Measurements from ENCODE around the gene CNDP1.
A peak's percentile ranks its signal among the peaks of the same experiment; 100 is the strongest.
"Not testable (repeated sequence)": the region's sequence is repeated elsewhere in the genome, so short reads cannot be mapped to it uniquely, and the experiment has no call there.

Gene CNDP1

DNA sequence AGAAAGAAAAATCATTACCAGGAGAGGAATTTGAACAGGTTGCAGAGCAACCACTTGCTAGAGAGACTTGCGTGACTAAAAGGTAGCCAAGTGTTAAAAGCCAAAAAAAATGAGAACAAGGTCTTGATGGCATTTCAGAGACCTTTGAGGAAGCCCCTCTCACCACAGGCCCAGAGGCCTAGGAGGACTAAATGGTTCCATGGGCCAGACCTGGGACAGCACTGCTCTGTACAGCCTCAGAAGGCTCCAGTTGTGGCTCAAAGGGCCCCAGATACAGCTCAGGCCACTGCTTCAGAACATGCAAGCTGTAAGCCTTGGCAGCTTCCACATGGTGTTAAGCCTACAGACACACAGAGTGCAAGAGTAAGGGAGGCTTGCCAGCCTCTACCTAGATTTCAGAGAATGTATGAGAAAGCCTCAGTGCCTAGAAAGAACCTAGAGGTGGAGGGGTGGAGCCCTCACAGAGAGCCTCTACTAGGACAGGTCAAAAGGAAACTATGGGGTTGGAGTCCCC lies 15.3 kb downstream of the CNDP1 start:
- no peak for DNase-seq

GRCh38 chr18:74550886-74551285 lies 16.6 kb downstream of the CNDP1 start:
- DNase-seq = no peak

DNA sequence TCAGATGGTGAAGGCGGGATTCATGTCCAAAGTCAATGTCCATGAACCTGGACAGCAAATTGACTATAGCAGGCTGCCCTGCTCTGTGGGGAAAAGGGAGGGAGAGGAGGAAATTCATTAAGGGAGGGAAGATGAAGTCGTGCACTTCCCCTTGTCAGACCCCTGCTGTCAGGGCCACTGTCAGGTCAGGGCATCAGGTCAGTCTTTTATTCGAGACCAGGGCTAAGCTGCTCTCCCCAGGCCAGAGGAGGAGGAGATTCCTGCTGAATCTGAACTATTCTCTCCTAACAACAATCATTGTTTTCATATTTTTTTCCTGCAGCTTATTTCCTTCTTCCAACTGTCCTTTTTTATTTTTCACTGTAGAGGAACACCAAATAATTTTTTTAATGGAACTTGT lies 17.2 kb downstream of the CNDP1 start:
- no peak for DNase-seq

- DNase-seq = peak; percentile 78
These were observed 17.7 kb downstream of the CNDP1 start for GRCh38 chr18:74551936-74552555.

DNA sequence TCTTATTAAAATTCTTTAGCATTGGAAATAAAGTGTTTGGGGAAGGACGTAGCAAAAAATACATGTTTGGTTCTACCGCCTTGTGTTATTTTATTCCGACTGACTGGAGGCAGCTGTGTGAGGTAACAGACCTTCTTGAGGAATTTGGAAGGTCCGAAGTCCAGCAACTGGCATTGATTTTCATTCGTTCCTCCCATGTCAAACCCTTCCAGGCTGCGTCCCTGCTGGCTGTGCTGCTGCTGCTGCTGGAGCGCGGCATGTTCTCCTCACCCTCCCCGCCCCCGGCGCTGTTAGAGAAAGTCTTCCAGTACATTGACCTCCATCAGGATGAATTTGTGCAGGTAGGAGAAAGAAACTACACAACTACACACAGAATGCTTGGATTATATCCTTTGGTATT lies 21.8 kb downstream of the CNDP1 start:
- DNase-seq = no peak

DNA sequence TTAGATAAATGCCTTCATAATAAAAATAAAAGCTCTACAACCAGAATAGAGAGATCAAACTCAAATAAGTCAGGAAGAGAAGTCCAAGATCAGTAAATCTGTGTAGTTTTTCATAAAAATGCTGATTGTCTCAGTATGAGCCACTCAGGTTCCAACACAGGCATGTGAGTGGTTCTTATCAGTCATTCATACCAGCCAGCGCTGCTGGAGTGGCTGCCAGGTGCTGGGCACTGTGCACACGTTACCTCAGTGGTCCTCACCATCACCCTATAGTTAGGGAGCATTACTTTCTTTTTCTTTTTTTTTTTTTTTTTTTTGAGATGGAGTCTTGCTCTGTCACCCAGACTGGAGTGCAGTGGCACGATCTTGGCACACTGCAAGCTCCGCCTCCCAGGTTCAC lies 23.8 kb downstream of the CNDP1 start:
- no peak for DNase-seq

DNA sequence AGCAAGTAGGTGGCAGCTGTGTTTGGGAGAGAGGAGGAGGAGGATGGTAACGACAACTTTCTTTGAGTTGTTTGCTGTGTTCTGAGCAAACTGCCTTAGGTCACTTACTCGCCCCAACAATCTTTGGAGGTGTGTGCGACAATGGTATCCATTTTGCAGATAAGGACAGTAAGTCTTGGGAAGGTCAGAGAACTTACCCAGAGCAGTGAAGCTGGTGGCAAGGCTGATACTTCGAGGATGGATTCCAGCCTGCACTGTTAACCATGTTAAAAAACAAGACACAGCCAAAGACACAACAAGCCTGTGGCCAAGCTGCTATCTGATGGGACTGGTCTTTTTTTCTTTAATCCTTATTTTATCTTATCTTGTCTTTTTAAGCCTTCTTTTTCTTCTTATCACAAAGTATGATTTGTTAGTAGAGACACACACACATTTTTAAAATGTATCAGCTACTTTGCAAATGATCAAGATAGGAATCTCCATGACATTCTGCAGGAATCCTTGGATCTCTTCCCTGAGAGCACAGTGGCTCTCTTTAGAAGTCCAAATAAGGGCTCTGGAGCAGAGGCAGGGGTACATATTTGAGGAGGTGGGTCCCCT lies 27.9 kb downstream of the CNDP1 start:
- DNase-seq = no peak

DNA sequence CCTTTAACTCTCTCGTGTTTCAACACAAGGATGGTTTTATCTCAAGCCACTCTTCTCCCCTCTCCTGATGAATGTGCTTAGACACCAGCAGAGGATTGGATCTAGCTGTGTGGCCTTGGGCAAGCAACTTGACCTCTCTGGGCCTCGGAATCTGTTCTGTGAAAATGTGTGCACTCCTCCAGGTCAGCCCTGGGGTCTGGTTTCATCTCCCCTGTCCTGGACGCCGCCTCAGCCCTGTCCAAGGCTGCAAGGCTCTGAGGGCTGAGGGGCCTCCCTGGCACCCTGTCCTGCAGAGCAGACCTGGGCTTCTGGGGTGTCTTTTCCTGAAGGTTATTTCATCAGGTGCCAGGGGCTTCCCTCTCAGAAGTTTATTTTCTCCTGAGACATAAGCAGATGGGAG lies 28.5 kb downstream of the CNDP1 start:
- no peak for DNase-seq

- no peak for DNase-seq
These were observed 29.7 kb downstream of the CNDP1 start for GRCh38 chr18:74563999-74564398.

DNA sequence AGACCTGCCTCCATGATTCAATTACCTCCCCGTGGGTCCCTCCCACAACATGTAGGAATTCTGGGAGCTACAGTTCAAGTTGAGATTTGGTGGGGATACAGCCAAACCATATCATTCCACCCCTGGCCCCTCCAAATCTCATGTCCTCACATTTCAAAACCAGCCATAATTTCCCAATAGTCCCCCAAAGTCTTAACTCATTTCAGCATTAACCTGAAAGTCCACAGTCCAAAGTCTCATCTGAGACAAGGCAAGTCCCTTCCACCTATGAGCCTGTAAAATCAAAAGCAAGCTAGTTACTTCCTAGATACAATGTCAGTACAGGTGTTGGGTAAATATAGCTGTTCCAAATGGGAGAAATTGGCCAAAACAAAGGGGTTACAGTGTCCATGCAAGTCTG lies 30.9 kb downstream of the CNDP1 start:
- not testable (repeated sequence) for DNase-seq

GRCh38 chr18:74565993-74566392 lies 31.7 kb downstream of the CNDP1 start:
- not testable (repeated sequence) for DNase-seq

GRCh38 chr18:74567822-74568221 lies 33.5 kb downstream of the CNDP1 start:
- DNase-seq = no peak

DNA sequence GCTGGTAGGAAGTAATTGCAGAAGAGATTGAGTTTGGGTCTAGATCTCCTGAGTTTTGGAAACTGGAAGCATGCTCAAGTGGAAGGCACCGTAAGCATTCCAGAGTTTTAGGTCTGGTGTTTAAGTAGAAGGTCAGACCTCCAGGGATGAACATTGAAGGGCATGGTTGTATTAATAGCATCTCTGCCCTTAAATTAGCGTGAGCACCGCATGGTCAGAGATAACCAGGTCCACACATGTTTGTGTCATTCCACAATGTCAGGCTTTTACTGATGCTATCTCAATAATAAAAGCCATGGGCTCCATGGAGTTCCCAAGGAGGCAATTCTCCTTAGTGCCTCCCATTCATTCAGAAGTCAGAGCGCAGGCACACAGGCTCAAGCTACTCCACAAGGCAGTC lies 35.1 kb downstream of the CNDP1 start:
- DNase-seq = no peak

DNA sequence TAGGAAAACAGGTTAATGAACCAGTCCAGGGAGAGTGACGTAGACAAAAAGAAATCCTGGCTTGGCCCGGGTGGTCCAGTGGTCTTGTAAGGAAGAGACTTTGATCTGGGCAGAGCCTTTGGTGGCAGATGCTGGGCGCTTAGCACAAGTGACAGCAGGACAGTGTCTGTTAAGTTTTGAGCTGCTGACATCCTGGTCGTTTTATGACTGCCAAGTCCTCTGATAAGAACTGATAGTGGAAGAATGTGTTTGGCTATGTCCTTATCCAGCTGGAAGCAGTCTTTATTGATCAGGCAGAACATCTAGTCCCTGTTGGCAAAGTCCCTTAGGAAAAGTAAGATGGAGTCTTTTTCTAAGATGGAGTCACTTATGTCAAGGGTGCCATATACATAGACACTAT lies 36.0 kb downstream of the CNDP1 start:
- no peak for DNase-seq

- DNase-seq = no peak
These were observed 37.8 kb downstream of the CNDP1 start for GRCh38 chr18:74571895-74572680.

DNA sequence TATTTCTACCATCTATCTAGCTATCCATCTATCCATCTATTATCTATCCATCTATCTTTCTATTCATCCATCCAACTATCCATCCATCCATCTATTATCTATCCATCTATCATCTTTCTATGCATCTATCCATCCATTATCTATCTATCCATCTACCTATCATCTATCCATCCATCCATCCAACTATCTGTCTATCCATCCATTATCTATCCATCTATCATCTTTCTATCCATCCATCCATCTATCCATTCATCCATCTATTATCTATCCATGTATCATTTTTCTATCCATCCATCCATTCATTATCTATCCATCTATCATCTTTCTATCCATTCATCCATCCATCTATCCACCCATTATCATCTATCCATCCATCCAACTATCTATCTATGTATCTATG lies 38.8 kb downstream of the CNDP1 start:
- DNase-seq = no peak

DNA sequence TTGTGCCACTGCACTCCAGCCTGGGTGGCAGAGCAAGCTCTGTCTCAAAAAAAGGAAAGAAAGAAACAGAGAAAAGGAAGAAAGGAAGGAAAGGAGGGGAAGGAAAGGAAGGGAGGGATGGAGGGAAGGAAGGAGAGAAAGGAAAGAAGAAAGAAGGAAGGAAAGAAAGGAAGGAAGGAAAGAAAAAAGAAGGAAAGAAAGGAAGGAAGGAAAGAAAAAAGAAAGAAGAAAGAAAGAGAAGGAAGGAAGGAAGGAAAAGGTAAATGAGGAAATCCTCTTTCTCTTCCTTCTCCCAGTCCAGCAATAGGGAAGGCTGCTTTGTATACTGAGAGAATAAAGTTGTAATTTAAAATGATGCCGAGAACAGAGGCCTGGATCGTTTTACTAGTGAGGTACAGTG lies 40.6 kb downstream of the CNDP1 start:
- DNase-seq = no peak

DNA sequence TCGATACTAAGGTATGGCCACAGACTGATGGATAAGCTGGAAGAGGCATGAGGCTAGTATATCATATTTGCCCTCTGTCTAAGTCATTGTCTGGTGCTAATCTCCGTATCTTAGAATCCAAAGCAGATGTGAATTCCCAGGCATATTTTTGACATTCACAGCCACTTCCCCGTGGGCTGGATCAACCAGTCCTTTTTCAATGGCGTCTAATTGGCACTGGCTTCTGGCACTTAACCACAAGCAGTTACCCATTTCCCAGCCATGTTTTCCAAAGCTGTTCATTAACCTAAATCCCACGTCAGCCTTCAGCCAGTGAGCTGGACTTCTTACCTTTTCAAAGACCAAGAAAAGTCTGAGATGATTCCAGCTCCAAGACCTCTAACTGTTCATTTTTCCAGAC lies 42.7 kb downstream of the CNDP1 start:
- no peak for DNase-seq

DNA sequence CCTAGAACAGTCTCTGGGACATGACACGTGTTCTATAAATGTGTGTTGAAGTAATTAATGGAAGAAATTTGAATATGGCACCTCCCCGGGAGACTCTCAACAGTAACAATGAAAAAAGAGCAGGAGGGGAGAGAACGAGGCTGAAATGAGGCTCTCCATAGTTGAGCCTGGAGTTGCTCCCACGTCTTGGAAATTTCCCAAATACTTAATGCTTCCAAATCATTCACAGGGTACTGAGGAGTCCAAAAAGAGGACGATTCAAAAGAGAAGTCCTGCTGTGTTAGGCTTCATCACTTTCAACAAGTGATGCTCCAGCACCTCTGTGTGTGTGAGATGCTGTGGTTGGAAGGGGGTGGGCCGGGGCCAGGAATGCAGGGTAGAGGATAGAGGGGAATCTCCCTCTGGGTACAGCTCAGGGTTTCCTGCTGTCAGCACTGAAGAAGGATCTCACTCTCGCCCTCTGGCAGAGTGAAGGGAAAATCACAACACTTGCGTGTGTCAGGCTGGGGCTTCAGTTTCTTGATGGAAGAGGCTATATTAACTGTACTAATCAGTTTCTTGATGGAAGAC lies 45.3 kb downstream of the CNDP1 start:
- DNase-seq = no peak

GRCh38 chr18:74582642-74583041 lies 48.3 kb downstream of the CNDP1 start:
- DNase-seq = no peak

DNA sequence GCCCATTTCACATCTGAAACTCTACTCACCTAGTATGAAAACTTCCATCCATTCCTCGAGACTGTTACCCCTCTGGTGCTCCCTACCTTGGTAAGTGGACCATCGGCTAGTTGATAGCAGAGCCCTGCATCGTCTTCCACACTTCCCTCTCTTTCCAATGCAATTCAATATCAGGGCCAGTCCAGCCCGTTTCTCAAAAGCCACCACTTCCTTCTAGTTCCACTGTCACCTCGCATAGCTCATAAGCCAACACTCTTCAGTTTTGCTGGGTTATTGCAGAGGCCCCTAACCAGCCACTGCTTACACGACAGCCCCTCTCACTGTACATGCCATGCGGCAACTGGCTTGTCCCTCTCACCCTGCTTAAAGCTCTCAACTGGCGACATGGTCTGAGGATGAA lies 53.1 kb downstream of the CNDP1 start:
- no peak for DNase-seq

DNA sequence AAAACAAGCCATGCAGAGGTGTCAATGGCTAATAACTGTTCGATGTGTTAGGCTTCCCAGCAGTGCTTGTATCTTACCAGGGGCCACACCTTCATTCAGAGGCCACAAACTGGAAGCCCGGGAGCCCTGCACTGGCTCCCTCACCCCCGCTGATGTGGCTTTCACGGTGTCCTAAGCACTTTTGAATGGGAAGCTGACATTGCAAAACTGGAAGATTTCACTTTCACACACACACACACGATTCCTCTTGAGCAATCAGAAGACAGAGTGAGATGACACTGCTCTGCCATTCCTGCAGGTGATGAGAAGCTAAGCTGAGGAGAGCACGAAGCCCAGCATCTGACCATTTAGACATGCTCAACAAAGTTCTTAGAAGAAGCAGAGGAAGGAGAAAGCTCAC lies 54.7 kb downstream of the CNDP1 start:
- no peak for DNase-seq

GRCh38 chr18:74589811-74590210 lies 55.5 kb downstream of the CNDP1 start:
- no peak for DNase-seq

GRCh38 chr18:74590671-74591070 lies 56.4 kb downstream of the CNDP1 start:
- DNase-seq = no peak
